ENCODE data around the gene PLAAT1.

PLAAT1 gene

GRCh38 chr3:193225302-193226125 lies 15.5 kb upstream of the PLAAT1 start:
- peaks cover 6% of the 10 kb centered on the region for H3K27me3 ChIP-seq (ENCODE audit: insufficient read depth, poor library complexity, severe bottlenecking)
- H3K36me3 ChIP-seq (ENCODE audit: low read depth), result no peaks in the 10 kb centered on the region
- no peak for ATAC-seq (ENCODE audit: low read depth)
- DNase-seq (ENCODE audit: low spot score), result no peak
- H3K4me1 ChIP-seq (ENCODE audit: insufficient read depth, poor library complexity, severe bottlenecking), result no peaks in the 10 kb centered on the region
- H3K9me3 ChIP-seq (ENCODE audit: severe bottlenecking), result no peaks in the 10 kb centered on the region
- no peak for TF ChIP-seq CTCF (IDR thresholded peaks at IDR 0.05; ENCODE audit: poor library complexity, severe bottlenecking)
- no peak overlapping the region for H3K27ac ChIP-seq (ENCODE audit: poor library complexity, severe bottlenecking)
- H3K4me3 ChIP-seq (ENCODE audit: severe bottlenecking), result no peak overlapping the region

GRCh38 chr3:193228206-193228605 lies 12.8 kb upstream of the PLAAT1 start:
- Histone ChIP-seq H3K27ac (ENCODE audit: poor library complexity, severe bottlenecking) (no peak overlapping the region), H3K4me1 (ENCODE audit: insufficient read depth, poor library complexity, severe bottlenecking) (peaks cover 6% of the 10 kb centered on the region), H3K36me3 (ENCODE audit: low read depth) (no peaks in the 10 kb centered on the region), H3K27me3 (ENCODE audit: insufficient read depth, poor library complexity, severe bottlenecking) (peaks cover 6% of the 10 kb centered on the region), H3K9me3 (ENCODE audit: severe bottlenecking) (no peaks in the 10 kb centered on the region), H3K4me3 (ENCODE audit: severe bottlenecking) (no peak overlapping the region)
- ATAC-seq (ENCODE audit: low read depth), result no peak
- no peak for TF ChIP-seq CTCF (IDR thresholded peaks at IDR 0.05; ENCODE audit: poor library complexity, severe bottlenecking)
- no peak for DNase-seq (ENCODE audit: low spot score)

GRCh38 chr3:193229851-193230420 lies 11.1 kb upstream of the PLAAT1 start:
- Histone ChIP-seq H3K4me3 (ENCODE audit: severe bottlenecking) (no peak overlapping the region), H3K36me3 (ENCODE audit: low read depth) (no peaks in the 10 kb centered on the region), H3K4me1 (ENCODE audit: insufficient read depth, poor library complexity, severe bottlenecking) (peaks cover 6% of the 10 kb centered on the region), H3K27me3 (ENCODE audit: insufficient read depth, poor library complexity, severe bottlenecking) (no peaks in the 10 kb centered on the region), H3K9me3 (ENCODE audit: severe bottlenecking) (no peaks in the 10 kb centered on the region), H3K27ac (ENCODE audit: poor library complexity, severe bottlenecking) (no peak overlapping the region)
- TF ChIP-seq CTCF (IDR thresholded peaks at IDR 0.05; ENCODE audit: poor library complexity, severe bottlenecking), result no peak
- DNase-seq (ENCODE audit: low spot score), result no peak
- no peak for ATAC-seq (ENCODE audit: low read depth)

GRCh38 chr3:193230610-193231009 lies 10.4 kb upstream of the PLAAT1 start:
- TF ChIP-seq CTCF (IDR thresholded peaks at IDR 0.05; ENCODE audit: poor library complexity, severe bottlenecking), result no peak
- no peak for ATAC-seq (ENCODE audit: low read depth)

GRCh38 chr3:193231201-193231600 lies 9.8 kb upstream of the PLAAT1 start:
- ATAC-seq (ENCODE audit: low read depth), result peak; percentile 59
- no peak for TF ChIP-seq CTCF (IDR thresholded peaks at IDR 0.05; ENCODE audit: poor library complexity, severe bottlenecking)
- Histone ChIP-seq H3K36me3 (ENCODE audit: low read depth) (no peaks in the 10 kb centered on the region), H3K27ac (ENCODE audit: poor library complexity, severe bottlenecking) (no peak overlapping the region), H3K4me1 (ENCODE audit: insufficient read depth, poor library complexity, severe bottlenecking) (peaks cover 6% of the 10 kb centered on the region), H3K4me3 (ENCODE audit: severe bottlenecking) (no peak overlapping the region), H3K9me3 (ENCODE audit: severe bottlenecking) (no peaks in the 10 kb centered on the region), H3K27me3 (ENCODE audit: insufficient read depth, poor library complexity, severe bottlenecking) (no peaks in the 10 kb centered on the region)
- no peak for DNase-seq (ENCODE audit: low spot score)

More at GRCh38 chr3:193230610-193231009, 10.4 kb upstream of the PLAAT1 start:
- H3K27me3 ChIP-seq (ENCODE audit: insufficient read depth, poor library complexity, severe bottlenecking), result no peaks in the 10 kb centered on the region
- no peak overlapping the region for H3K4me3 ChIP-seq (ENCODE audit: severe bottlenecking)
- H3K27ac ChIP-seq (ENCODE audit: poor library complexity, severe bottlenecking), result no peak overlapping the region
- DNase-seq (ENCODE audit: low spot score), result no peak
- H3K4me1 ChIP-seq (ENCODE audit: insufficient read depth, poor library complexity, severe bottlenecking), result peaks cover 6% of the 10 kb centered on the region
- H3K9me3 ChIP-seq (ENCODE audit: severe bottlenecking), result no peaks in the 10 kb centered on the region
- H3K36me3 ChIP-seq (ENCODE audit: low read depth), result no peaks in the 10 kb centered on the region
